HT1080 (cell line): ENCODE measurements around the gene KRT15. TPM values are rescaled to one million over a fixed set of nuclear protein-coding genes. Genes with fewer than 3 reads are reported as not detected.

Experiments
- DNase-seq: peaks from one replicate; pipeline ENCODE4 v3.0.0-alpha.2; 2015; ENCODE audit warnings: low read depth
- total RNA-seq: library from RNA; depleted of rRNA; stranded (reverse); fragments of >200 nt; shearing (Covaris generic); gene quantifications from 2 replicates; pipeline ENCODE4 v1.2.3, GENCODE V29; 2014

The KRT15 gene
- total RNA-seq, 1 experiment from 2014 or later, result 10.9 TPM

DNA sequence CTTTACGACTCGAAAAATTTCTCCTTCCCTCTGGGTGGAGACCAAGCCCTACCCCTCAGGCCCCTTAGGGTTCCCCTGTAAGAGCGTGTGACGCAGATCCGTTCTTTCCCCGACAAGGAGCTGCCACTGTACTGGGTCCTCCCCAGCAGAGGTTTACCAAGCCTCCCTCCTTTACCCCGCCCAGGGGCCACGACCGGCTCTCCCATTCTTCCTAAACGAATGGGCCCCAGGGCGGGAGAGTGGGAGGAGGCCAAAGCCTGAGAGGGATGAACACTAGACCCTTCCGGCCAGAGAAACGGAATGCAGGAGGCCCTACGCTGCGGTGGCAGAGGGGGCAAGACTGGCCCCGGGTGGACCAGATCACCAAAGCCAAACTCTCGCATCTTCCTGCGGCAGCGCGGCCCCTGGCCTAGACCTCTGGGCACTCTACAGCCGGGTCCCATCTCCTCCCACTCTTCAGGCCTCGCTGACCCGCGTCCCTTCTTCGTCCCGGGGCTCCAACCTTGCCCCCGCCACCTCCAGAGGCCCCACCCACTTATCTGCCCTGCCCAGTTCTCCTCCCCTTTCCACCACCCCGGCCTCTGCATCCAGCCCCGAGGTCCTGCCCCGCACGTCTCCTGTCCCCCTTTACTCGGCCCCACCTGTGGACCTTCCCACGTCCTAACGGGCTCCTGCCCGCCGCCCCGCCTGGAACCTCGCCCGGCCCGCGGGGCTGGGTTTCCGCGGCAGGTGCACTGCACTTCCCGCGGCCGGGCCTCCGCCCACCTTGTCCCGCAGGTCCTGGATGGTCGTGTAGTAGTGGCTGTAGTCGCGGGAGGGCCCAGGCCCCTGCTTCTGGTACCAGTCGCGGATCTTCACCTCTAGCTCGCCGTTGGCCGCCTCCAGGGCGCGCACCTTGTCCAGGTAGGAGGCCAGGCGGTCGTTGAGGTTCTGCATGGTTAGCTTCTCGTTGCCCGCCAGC lies 8.7 kb upstream of the KRT15 start:
- DNase-seq, result no peak

GRCh38 chr17:41524261-41524660 lies 5.6 kb upstream of the KRT15 start:
- no peak for DNase-seq

DNA sequence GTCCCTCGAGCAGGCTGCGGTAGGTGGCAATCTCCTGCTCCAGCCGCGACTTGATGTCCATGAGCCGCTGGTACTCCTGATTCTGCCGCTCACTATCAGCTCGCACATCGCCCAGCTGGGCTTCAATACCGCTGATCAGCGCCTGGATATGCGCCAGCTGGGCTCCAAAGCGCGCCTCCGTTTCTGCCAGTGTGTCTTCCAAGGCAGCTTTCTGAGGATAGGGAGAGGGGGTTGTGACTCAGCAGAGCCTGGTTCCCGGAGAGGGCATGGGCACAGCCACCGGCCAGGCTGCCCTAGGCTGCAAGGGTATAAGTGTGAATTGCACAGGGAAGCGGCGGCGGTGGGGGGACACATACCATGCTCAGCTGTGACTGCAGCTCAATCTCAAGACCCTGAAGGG lies 5.1 kb upstream of the KRT15 start:
- peak; percentile 33 for DNase-seq

DNA sequence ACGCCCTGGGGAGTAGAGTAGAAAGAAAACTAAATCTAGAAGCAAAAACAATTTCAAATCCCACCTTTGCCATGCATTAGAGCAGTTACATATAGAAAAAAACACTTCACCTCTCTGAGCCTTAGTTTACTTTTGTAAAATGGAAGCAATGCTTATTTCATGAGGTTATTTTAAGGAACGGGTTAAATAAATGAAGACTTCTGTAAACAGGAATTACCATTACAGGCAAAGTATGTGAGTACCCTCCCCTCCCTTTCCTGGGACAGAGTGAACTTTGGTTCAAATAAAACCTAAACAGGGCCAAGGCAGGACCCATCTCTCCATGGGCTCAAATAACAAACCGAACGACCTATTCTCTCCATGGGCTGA lies 4.5 kb upstream of the KRT15 start:
- no peak for DNase-seq

GRCh38 chr17:41522301-41523224 lies 3.9 kb upstream of the KRT15 start:
- DNase-seq, result peak; percentile 20

DNA sequence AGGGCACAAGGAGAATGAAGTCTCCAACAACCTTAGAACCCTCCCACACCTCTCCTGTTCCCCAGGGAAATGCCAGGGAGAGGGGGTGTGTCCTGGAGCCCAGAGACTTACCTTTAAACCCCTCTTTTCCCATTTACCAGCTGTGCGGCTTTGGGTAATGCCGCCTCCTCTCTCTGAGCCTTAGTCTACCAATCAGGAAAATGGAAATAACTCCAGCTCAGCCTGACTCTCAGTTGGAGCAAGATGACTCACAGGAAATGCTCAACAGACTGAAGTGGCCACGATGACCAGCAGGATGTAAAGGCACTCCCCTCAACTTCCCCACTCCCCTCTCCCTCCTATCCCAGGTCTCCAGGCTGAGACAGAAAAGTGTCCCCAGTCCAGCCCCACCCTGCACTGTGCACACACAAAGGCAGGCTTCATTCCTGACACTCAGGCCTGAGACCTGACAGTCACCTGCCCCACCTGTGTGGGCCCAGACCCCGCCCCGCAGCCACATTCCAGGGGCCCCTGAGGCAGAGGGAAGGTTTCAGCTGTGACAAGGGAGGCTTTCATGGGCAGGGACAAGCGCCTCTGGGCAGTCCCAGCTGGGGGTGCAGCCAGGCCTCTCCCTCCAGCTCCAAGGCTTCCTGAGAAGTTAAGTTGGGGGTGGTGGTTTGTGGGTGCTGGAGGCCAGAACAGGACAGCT lies 3.0 kb upstream of the KRT15 start:
- peak; percentile 96 for DNase-seq

- peak; percentile 43 for DNase-seq
These were observed 2.3 kb upstream of the KRT15 start for GRCh38 chr17:41520821-41521521.

GRCh38 chr17:41519501-41520224 lies 973 bp upstream of the KRT15 start:
- no peak for DNase-seq

DNA sequence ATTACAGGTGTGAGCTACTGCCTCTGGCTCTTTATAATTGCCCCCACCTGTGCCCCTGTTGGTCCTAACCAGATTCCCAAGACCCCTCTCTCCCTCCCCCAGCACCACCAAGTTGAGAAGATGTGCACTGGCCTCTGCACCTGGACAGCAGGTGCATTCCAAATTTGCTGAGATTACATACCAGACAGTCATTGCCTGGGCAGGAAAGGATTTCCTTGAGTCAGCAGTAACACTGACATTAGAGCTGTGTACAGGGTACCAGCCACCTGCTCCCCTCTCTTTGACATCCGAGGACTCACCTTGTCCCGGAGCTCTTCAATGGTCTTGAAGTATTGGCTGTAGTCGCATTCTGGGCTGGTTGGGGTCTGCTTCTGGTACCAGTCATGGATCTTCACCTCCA lies 659 bp downstream of the KRT15 start:
- DNase-seq, result no peak

DNA sequence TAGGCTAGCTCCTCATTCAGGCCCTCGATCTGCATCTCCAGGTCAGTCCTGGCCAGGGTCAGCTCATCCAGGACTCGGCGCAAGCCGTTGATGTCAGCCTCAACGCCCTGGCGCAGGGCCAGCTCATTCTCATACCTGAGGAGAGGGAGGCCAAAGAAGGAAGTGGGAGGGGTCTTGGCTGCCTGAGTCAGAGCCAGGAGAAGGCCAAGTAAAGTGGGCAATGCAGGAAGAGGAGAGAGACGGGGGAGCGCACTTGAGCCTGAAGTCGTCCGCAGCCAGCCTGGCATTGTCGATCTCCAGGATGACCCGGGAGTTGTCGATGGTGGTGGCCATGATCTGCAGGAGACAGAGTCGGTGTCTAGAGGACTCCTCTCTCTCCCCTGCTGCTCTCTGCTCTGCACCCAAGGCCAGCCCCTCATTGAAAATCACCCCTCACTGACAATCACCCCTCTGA lies 1.8 kb downstream of the KRT15 start:
- no peak for DNase-seq

DNA sequence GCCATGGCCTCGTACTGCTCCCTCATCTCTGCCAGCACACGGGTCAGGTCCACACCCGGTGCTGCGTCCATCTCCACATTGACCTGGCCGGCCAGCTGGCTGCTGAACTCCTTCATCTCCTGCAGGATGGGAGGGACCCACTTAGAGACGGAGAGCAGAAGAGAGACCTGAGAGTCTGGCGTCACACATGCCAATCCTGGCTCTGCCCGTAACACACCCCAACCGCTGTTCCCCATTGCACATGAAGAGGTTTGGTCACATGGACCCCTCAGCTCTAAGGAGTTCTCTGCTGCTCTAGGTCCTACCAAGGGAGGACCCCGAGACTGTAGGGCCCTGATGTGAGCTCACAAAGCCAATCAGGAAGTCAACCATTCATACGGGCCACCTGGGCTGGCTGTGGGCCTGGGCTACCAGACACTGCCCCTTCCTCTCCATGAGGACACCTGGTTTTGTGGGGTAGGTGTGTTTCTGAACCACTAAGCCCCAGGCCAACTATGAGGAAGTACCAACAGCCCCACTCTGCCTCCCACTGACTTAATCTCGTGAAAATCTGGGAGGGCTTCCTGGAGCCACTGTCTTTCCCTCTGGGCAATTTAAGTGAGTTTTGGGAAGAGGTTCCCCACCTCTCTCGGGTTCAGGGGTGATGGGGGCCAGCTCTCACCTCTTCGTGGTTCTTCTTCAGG lies 2.4 kb downstream of the KRT15 start:
- no peak for DNase-seq

DNA sequence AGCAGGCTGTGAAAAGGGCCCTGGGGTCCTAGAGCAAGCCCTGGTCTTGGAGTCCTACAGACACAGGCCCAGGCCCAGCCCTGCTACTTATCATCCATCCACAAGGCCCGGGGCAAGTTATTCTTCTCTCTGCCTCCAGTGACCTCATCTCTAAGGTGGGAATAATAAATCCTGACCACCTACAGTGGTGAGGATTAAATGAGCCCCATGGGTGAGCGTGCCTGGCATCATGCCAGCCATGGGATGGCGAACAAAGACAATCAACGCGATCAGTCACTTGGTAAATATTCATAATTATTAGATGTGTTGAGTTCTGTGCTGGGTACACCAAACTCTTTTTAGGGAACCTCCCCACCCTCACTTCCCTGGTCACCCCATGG lies 5.5 kb downstream of the KRT15 start:
- DNase-seq, result no peak

GRCh38 chr17:41512546-41513167 lies 6.0 kb downstream of the KRT15 start:
- DNase-seq, result no peak

DNA sequence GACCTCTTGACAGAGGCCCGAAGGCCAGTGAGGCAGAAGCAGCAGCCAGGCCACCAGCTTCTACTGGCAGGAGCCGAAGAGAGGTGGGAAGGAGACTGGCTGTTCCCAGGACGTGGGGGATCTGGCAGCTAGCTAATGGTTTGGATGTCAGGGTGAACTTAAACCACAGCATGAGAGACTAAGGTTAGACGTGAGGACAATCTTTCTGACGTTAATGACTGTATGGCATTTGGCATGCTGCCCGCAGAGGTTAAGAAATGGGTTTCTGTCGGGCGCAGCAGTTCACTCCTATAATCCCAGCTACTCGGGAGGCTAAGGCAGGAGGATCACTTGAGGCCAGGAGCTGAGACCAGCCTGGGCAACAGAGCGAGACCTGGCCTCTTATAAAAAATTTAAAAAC lies 7.0 kb downstream of the KRT15 start:
- no peak for DNase-seq

DNA sequence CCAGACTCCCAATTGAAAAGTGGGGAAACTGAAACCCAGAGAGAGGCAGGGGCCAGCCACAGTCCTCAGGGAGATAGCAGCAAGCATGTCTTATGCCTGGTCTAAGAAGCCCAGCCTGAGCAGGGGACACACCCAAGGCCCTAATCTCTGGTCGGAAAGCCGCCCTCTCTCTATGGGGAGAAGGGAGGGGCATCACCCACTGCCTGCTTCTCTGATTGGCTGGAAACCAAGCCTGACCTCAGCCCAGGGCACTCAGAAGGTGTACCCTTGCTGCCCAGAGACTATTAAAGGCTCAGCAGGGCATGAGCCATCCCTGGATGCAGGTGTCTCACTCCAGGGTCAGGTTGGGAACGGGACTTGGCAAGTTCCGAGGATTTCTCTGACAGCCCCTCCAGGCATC lies 7.6 kb downstream of the KRT15 start:
- no peak for DNase-seq

DNA sequence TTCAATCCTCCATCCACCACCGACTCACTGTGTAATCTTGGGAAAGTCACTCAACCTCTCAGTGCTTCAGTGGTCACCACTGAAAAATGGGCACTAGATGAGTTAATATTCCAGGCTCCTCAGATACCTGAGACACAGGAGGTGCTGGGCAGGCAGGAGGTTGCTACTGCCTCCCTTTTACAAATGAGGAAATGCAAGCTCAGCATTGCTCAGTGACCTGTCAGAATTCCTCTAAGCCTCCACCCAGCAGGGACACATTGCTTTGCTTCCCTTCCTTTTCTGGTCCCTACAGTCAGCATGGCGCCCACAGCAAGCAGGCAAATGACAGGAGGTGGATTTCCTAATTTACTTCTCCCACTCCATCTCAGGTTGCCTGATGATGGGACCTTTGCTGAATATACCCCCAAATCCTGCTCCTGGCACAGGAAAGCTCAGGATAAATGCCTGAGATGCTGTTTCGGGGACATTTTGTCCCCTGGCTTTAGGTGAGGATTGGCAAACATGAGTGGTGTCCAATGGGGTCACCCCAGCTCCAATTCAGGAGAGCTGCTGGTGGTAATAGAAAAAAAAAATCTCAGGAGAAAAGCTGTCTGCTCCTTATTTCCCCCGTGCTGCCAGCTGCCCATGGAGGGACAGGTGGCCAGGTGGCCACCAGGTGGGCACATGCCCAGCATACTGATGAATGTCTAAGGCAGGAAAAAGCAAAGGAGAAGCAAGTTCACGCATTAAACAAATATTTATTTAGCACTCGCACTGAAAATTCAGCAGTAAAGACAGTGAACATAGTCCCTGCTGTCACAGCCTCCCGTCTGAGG lies 8.2 kb downstream of the KRT15 start:
- no peak for DNase-seq

DNA sequence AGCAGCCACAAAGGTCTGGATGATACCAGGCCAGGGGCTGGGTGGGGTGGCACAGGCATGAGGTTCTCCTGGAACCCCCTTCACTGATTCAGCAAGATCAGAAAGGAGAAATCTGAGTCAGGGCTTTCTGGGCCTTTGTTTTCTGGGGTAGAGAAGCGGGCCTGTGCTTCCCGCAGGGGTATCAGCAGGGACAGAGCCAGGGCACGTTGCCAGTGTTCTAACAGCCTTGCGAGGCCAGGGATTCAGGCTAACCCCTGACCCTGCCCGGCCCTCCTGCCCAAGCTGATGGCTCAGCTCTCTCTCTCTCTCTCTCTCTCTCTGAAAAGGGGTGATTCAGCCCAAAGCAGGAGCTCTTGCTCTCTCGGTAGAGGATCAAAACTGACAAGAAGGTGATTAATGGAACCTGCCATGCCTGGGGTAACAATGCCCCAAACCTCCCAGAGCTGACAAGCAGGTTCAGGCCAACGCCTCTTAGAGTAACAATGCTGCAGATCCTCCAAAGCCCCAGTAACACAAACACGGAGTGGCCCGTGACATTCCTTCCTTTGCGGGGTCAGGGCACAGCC lies 11.3 kb downstream of the KRT15 start:
- DNase-seq, result no peak
